Measurements from ENCODE around the gene RTN4RL2.

Gene RTN4RL2

DNA sequence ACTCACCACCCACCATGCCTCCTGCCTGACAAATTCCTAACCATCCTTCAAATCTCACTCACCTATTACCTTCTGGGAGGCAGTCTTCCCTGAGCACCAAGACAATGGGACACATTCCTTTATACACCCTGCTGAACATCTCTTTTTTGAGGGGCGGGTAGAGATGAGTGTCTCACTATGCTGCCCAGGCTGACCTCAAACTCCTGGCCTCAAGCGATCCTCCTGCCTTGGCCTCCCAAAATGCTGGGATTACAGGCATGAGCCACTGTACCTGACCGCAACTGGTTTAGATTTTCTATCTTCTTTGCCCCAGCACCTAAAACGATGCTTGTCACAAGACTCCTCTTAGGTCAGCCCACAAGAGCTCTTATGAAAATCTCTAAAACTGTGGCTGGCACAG is 63.1 kb downstream of the RTN4RL2 start:
- DNase-seq (ENCODE audit: insufficient read length, low spot score) (no peak), FAIRE-seq (no peak)
- TF ChIP-seq, protein P1, sequence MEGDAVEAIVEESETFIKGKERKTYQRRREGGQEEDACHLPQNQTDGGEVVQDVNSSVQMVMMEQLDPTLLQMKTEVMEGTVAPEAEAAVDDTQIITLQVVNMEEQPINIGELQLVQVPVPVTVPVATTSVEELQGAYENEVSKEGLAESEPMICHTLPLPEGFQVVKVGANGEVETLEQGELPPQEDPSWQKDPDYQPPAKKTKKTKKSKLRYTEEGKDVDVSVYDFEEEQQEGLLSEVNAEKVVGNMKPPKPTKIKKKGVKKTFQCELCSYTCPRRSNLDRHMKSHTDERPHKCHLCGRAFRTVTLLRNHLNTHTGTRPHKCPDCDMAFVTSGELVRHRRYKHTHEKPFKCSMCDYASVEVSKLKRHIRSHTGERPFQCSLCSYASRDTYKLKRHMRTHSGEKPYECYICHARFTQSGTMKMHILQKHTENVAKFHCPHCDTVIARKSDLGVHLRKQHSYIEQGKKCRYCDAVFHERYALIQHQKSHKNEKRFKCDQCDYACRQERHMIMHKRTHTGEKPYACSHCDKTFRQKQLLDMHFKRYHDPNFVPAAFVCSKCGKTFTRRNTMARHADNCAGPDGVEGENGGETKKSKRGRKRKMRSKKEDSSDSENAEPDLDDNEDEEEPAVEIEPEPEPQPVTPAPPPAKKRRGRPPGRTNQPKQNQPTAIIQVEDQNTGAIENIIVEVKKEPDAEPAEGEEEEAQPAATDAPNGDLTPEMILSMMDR (IDR thresholded peaks at IDR 0.05; ENCODE audit: insufficient read depth, missing control alignments) = no peak

Data from D721Med (cell line).